Measurements from ENCODE around the gene WWOX.

DNA sequence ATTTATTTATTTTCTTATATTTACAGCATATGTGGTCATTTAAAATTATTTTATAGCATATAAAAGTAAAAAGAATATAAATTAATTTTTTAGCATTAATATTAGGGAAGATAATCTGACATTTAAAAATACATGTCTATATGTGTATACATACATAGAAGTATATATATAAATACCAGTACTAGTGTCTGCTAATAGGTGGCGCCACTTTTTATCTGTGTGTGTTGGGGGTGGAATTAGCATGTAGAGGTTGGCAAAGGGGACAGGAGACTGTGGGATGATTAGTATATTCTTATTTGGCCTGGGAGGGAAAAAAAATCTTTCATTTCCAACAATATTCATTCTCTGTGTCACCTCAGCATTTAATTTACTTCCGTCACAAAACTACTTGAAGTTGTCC, 359.1 kb downstream of the WWOX start:
- TF ChIP-seq, protein P1, sequence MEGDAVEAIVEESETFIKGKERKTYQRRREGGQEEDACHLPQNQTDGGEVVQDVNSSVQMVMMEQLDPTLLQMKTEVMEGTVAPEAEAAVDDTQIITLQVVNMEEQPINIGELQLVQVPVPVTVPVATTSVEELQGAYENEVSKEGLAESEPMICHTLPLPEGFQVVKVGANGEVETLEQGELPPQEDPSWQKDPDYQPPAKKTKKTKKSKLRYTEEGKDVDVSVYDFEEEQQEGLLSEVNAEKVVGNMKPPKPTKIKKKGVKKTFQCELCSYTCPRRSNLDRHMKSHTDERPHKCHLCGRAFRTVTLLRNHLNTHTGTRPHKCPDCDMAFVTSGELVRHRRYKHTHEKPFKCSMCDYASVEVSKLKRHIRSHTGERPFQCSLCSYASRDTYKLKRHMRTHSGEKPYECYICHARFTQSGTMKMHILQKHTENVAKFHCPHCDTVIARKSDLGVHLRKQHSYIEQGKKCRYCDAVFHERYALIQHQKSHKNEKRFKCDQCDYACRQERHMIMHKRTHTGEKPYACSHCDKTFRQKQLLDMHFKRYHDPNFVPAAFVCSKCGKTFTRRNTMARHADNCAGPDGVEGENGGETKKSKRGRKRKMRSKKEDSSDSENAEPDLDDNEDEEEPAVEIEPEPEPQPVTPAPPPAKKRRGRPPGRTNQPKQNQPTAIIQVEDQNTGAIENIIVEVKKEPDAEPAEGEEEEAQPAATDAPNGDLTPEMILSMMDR (optimal IDR thresholded peaks at IDR 0.05 in 1 of 3, IDR thresholded peaks at IDR 0.05 in 1 of 3, conservative IDR thresholded peaks at IDR 0.05 in 1 of 3; ENCODE audit: extremely low read depth in 1 of 3, insufficient read depth in 2 of 3, low read length in 3 of 3): no peak
- no peak for TF ChIP-seq EZH2 (IDR thresholded peaks at IDR 0.05; ENCODE audit: low read length)

Measured in keratinocyte (primary cell).